ENCODE results near the gene NUDT17. TPM values are rescaled to one million over a fixed set of nuclear protein-coding genes. Genes with fewer than 3 reads are reported as not detected.

NUDT17 gene, protein sequence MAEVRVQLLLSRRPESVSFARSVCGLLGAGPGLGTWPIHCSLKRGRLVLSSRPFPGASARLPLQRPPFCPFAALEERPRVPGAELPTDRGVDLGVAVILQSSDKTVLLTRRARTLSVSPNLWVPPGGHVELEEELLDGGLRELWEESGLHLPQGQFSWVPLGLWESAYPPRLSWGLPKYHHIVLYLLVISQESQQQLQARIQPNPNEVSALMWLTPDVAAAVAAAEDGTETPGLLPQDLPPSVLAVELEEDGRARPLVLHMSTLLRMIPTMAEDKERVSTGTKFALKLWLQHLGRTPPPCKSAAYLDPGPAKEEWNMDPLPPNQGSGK
- total RNA-seq (ENCODE audit: low replicate concordance), result 5.9 and 11.9 TPM in 2 replicates

GRCh38 chr1:145845514-145846161 is at the start of gene NUDT17:
NUDT17 (plus strand) TSS chr1:145845630; CDS start chr1:145845641, 11 bp downstream.
- Histone ChIP-seq H3K9ac (peak within 1 kb of the TSS; percentile 23), H3K4me2 (peak within 1 kb of the TSS; percentile 92), H3K27ac (no peak within 1 kb of the TSS), H3K27me3 (peaks cover 11% of the 10 kb centered on the region), H3F3A (ENCODE audit: low read depth) (peaks cover 33% of the 10 kb centered on the region), H3K36me3 (no peaks in the 10 kb centered on the region), H3K79me2 (ENCODE audit: low read depth) (no peaks in the 10 kb centered on the region), H4K20me1 (ENCODE audit: low read depth) (no peaks in the 10 kb centered on the region), H3K9me3 (ENCODE audit: low read depth) (no peaks in the 10 kb centered on the region), H2AFZ (replicated peaks) (peak within 1 kb of the TSS; percentile 90), H3K4me1 (no peaks in the 10 kb centered on the region), H3K4me3 (peak within 1 kb of the TSS; percentile 69)
- DNase-seq (ENCODE audit: low spot score), result peak; percentile 95
- H3K27ac Mint-ChIP-seq, result peak within 1 kb of the TSS; percentile 34
- H3K9me3 Mint-ChIP-seq, result no peaks in the 10 kb centered on the region
- H3K36me3 Mint-ChIP-seq, result peaks cover 23% of the 10 kb centered on the region
- TF ChIP-seq EZH2 (IDR thresholded peaks at IDR 0.05), result no peak
- TF ChIP-seq EZH2phosphoT487 (IDR thresholded peaks at IDR 0.05), result no peak
- peak; percentile 95 for TF ChIP-seq CTCF (IDR thresholded peaks at IDR 0.05)
- peaks cover 2% of the 10 kb centered on the region for H3K27me3 Mint-ChIP-seq (ENCODE audit: insufficient read depth, low read depth)
- peaks cover 3% of the 10 kb centered on the region for H3K4me1 Mint-ChIP-seq
- H3K4me3 Mint-ChIP-seq, result no peak within 1 kb of the TSS

DNA sequence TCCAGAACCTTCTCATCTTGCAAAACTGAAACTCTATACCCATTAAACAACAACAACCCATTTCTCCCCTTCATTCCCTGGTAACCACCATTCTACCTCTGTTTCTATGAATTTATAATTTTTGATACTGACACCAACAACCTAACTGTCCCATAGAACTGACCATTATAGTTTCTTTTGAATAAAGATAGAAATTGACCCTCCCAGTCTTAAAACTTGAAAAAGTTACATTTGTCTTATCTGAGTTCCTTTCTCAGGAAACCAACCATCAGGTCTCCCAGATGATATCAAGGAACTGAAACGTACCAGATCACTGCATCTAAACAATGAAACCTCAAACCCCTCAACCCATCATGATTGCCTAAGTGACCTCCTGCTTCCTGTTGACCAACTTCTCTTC is 48.7 kb upstream of the NUDT17 start:
- Mint-ChIP-seq H3K4me1 (no peaks in the 10 kb centered on the region), H3K36me3 (peaks cover 40% of the 10 kb centered on the region), H3K27ac (no peak overlapping the region), H3K4me3 (no peak overlapping the region), H3K9me3 (peaks cover 28% of the 10 kb centered on the region), H3K27me3 (ENCODE audit: insufficient read depth, low read depth) (no peaks in the 10 kb centered on the region)
- H3K9ac ChIP-seq, result no peak overlapping the region
- no peaks in the 10 kb centered on the region for H3K4me1 ChIP-seq
- no peak overlapping the region for H3K4me2 ChIP-seq
- H3K27ac ChIP-seq, result no peak overlapping the region
- H3K27me3 ChIP-seq, result no peaks in the 10 kb centered on the region
- H2AFZ ChIP-seq (replicated peaks), result no peak overlapping the region
- H4K20me1 ChIP-seq (ENCODE audit: low read depth), result no peaks in the 10 kb centered on the region
- peaks cover 48% of the 10 kb centered on the region for H3K79me2 ChIP-seq (ENCODE audit: low read depth)
- H3K9me3 ChIP-seq (ENCODE audit: low read depth), result peaks cover 7% of the 10 kb centered on the region
- no peak overlapping the region for H3K4me3 ChIP-seq
- TF ChIP-seq EZH2 (IDR thresholded peaks at IDR 0.05), result no peak
- TF ChIP-seq EZH2phosphoT487 (IDR thresholded peaks at IDR 0.05), result no peak
- TF ChIP-seq CTCF (IDR thresholded peaks at IDR 0.05), result no peak
- H3K36me3 ChIP-seq, result no peaks in the 10 kb centered on the region
- no peaks in the 10 kb centered on the region for H3F3A ChIP-seq (ENCODE audit: low read depth)
- no peak for DNase-seq (ENCODE audit: low spot score)

- no peaks in the 10 kb centered on the region for H3K27me3 ChIP-seq
- no peak overlapping the region for H3K9ac ChIP-seq
- no peak overlapping the region for H3K4me3 Mint-ChIP-seq
- no peak overlapping the region for H2AFZ ChIP-seq (replicated peaks)
- H3K9me3 ChIP-seq (ENCODE audit: low read depth), result peaks cover 7% of the 10 kb centered on the region
- H3K79me2 ChIP-seq (ENCODE audit: low read depth), result peaks cover 75% of the 10 kb centered on the region
- peaks cover 28% of the 10 kb centered on the region for H3K9me3 Mint-ChIP-seq
- H3K27me3 Mint-ChIP-seq (ENCODE audit: insufficient read depth, low read depth), result no peaks in the 10 kb centered on the region
- no peak overlapping the region for H3K4me3 ChIP-seq
- H3K36me3 Mint-ChIP-seq, result peaks cover 32% of the 10 kb centered on the region
- H3K36me3 ChIP-seq, result no peaks in the 10 kb centered on the region
- DNase-seq (ENCODE audit: low spot score), result no peak
- peaks cover 9% of the 10 kb centered on the region for H3F3A ChIP-seq (ENCODE audit: low read depth)
- H3K27ac ChIP-seq, result no peak overlapping the region
- H4K20me1 ChIP-seq (ENCODE audit: low read depth), result peaks cover 12% of the 10 kb centered on the region
- no peak for TF ChIP-seq EZH2 (IDR thresholded peaks at IDR 0.05)
- TF ChIP-seq CTCF (IDR thresholded peaks at IDR 0.05), result no peak
- TF ChIP-seq EZH2phosphoT487 (IDR thresholded peaks at IDR 0.05), result no peak
- H3K4me1 ChIP-seq, result peaks cover 17% of the 10 kb centered on the region
- H3K27ac Mint-ChIP-seq, result no peak overlapping the region
- peaks cover 10% of the 10 kb centered on the region for H3K4me1 Mint-ChIP-seq
- H3K4me2 ChIP-seq, result no peak overlapping the region
Measured at GRCh38 chr1:145799806-145800205, 45.6 kb upstream of the NUDT17 start.
